Measurements from ENCODE around the gene EML2.
"Not testable (repeated sequence)": the region's sequence is repeated elsewhere in the genome, so short reads cannot be mapped to it uniquely, and the experiment has no call there.

The EML2 gene

DNA sequence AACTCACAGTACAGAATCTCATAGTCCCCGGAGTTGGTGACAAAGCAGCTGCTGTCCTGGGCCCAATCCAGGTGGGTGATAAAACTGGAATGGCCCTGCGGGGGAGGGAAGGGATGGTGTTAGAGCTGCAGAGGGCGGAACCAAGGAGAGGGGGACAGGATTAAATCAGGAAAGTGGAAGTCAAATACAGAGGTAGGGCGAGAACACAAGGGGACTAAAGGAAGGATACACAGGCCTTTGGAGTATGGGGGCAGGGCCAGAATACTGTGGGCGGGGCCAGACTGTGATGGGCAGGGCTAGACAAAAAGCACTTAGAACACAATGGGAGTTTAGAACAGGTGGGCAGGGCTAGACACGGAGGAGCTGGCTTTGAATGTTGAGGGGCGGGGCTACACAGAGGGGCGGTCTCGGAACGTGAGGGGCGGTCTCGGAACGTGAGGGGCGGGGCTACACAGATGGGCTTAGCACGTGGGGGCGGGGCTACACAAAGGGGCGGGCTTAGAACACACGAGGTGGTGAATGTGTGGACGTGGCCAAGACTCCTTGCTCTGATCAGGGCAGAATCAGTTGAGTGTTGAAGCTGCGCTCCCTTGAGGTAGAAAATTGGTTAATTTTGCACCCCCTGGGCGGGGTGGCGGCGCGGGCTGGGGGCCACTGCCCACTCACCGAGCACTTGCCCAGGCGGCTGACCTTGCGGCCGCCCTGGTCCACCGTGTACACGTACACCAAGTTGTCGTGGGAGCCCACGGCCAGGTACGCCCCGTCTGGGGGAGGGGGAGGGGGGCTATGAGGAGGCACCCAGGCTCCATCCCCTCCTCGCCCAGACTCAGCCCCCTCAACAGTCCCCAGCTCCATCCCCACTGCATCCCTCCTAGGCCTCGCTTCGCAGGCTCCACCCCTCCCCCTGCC lies 23.1 kb downstream of the EML2 start:
- DNase-seq (peak; percentile 78), ATAC-seq (ENCODE audit: insufficient read depth, low read depth) (peak; percentile 87)
- Histone ChIP-seq H4K20me1 (ENCODE audit: insufficient read depth, low read length) (no peaks in the 10 kb centered on the region; the same call in 1 of the 2 replicates), H3K9me3 (ENCODE audit: insufficient read depth, low read length, severe bottlenecking) (no peaks in the 10 kb centered on the region), H3K27me3 (ENCODE audit: insufficient read depth, low read length, poor library complexity) (no peaks in the 10 kb centered on the region), H3K36me3 (ENCODE audit: insufficient read depth, low read length) (peaks cover 78% of the 10 kb centered on the region), H3K4me3 (ENCODE audit: low read depth in 1 of 2, low read length in 2 of 2) (no peak overlapping the region), H3K9ac (ENCODE audit: low read depth, low read length) (no peak overlapping the region), H3K79me2 (ENCODE audit: insufficient read depth, low read length) (no peaks in the 10 kb centered on the region), H3K4me1 (ENCODE audit: insufficient read depth, low read length) (no peaks in the 10 kb centered on the region), H3K4me2 (ENCODE audit: insufficient read depth, low read length) (no peak overlapping the region), H3K27ac (ENCODE audit: low read length) (no peak overlapping the region), H2AFZ (ENCODE audit: low read depth, low read length) (no peak overlapping the region)
- TF ChIP-seq, protein P1, sequence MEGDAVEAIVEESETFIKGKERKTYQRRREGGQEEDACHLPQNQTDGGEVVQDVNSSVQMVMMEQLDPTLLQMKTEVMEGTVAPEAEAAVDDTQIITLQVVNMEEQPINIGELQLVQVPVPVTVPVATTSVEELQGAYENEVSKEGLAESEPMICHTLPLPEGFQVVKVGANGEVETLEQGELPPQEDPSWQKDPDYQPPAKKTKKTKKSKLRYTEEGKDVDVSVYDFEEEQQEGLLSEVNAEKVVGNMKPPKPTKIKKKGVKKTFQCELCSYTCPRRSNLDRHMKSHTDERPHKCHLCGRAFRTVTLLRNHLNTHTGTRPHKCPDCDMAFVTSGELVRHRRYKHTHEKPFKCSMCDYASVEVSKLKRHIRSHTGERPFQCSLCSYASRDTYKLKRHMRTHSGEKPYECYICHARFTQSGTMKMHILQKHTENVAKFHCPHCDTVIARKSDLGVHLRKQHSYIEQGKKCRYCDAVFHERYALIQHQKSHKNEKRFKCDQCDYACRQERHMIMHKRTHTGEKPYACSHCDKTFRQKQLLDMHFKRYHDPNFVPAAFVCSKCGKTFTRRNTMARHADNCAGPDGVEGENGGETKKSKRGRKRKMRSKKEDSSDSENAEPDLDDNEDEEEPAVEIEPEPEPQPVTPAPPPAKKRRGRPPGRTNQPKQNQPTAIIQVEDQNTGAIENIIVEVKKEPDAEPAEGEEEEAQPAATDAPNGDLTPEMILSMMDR (IDR thresholded peaks at IDR 0.05; ENCODE audit: borderline replicate concordance, extremely low read depth, low read length, poor library complexity, severe bottlenecking): no peak
- no peak for TF ChIP-seq EZH2 (IDR thresholded peaks at IDR 0.05; ENCODE audit: borderline replicate concordance, low read depth, low read length, severe bottlenecking)

DNA sequence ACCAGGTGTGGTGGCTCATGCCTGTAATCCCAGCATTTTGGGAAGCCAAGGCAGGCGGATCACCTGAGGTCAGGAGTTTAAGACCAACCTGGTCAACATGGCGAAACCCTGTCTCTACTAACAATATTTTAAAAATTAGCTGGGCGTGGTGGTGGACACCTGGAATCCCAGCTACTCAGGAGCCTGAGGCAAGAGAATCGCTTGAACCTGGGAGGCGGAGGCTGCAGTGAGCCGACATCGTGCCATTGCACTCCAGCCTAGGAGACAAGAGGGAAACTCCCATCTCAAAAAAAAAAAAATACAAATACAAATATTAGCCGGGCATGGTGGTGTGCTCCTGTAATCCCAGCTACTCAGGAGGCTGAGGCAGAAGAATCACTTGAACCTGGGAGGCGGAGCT lies 24.1 kb downstream of the EML2 start:
- not testable (repeated sequence) for H3K79me2 ChIP-seq (ENCODE audit: insufficient read depth, low read length); ATAC-seq (ENCODE audit: insufficient read depth, low read depth); H3K4me2 ChIP-seq (ENCODE audit: insufficient read depth, low read length); H3K27me3 ChIP-seq (ENCODE audit: insufficient read depth, low read length, poor library complexity); H4K20me1 ChIP-seq (ENCODE audit: insufficient read depth, low read length); H2AFZ ChIP-seq (ENCODE audit: low read depth, low read length); H3K9ac ChIP-seq (ENCODE audit: low read depth, low read length); H3K27ac ChIP-seq (ENCODE audit: low read length); H3K9me3 ChIP-seq (ENCODE audit: insufficient read depth, low read length, severe bottlenecking); DNase-seq; H3K4me1 ChIP-seq (ENCODE audit: insufficient read depth, low read length); H3K4me3 ChIP-seq (ENCODE audit: low read depth in 1 of 2, low read length in 2 of 2)
- H3K36me3 ChIP-seq (ENCODE audit: insufficient read depth, low read length): peaks cover 81% of the 10 kb centered on the region

DNA sequence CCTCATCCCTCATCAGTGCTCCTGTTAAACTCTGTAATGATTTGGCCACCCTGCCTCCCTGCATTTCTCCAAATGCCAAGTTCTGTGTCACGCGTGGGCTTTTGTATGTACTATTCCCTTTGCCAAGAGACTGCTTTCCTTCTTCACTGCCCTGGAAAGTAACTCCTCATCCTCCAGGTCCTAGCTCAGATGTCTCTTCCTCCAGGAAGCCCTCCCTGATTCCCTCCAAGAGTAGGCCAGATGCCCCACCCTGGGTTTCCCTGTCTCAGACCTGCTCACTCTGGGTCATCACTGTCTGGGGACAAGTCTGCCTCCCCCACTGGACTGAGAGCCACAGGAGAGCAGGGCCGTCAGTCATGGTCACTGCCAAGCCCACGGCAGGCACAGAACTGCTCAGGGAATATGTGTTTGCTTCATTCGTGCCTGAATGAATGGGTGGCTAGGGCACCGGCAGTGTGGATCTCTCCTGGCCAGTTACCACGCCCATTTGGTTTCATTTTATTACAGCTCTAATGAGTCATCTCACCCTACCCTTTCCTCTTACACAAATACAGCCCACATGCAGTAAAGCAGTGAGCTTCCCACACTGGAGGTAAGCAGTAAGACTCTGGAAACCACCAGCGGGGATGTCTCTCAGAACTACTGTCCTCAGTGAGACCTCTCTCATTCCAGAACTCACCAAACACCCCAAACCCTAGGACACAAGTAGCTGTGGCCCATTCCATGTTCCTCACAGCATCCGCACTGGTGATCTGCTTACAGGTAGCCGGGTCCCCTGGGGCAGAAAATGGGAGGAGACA lies 25.1 kb downstream of the EML2 start:
- TF ChIP-seq, protein P1 (IDR thresholded peaks at IDR 0.05; ENCODE audit: borderline replicate concordance, extremely low read depth, low read length, poor library complexity, severe bottlenecking): no peak
- no peak for TF ChIP-seq EZH2 (IDR thresholded peaks at IDR 0.05; ENCODE audit: borderline replicate concordance, low read depth, low read length, severe bottlenecking)
- Histone ChIP-seq H3K27me3 (ENCODE audit: insufficient read depth, low read length, poor library complexity) (no peaks in the 10 kb centered on the region), H3K4me1 (ENCODE audit: insufficient read depth, low read length) (no peaks in the 10 kb centered on the region), H3K9me3 (ENCODE audit: insufficient read depth, low read length, severe bottlenecking) (no peaks in the 10 kb centered on the region), H3K9ac (ENCODE audit: low read depth, low read length) (no peak overlapping the region), H3K4me2 (ENCODE audit: insufficient read depth, low read length) (no peak overlapping the region), H2AFZ (ENCODE audit: low read depth, low read length) (no peak overlapping the region), H3K79me2 (ENCODE audit: insufficient read depth, low read length) (no peaks in the 10 kb centered on the region), H4K20me1 (ENCODE audit: insufficient read depth, low read length) (no peaks in the 10 kb centered on the region; the same call in 1 of the 2 replicates), H3K36me3 (ENCODE audit: insufficient read depth, low read length) (peaks cover 83% of the 10 kb centered on the region), H3K27ac (ENCODE audit: low read length) (no peak overlapping the region), H3K4me3 (ENCODE audit: low read depth in 1 of 2, low read length in 2 of 2) (no peak overlapping the region)
- DNase-seq (no peak), ATAC-seq (ENCODE audit: insufficient read depth, low read depth) (no peak)

DNA sequence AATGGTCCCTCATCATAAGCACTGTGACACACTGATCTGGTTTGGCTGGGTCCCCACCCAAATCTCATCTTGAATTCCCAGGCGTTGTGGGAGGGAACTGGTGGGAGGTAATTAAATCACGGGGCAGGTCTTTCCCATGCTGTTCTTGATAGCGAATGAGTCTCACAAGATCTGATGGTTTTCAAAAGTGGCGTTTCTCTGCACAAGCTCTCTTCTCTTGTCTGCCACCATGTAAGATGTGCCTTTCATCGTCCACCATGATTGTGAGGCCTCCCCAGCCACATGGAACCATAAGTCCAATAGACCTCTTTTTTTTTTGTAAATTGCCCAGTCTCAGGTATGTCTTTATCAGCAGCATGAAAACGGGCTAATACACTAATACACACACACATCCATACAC lies 30.2 kb downstream of the EML2 start:
- no peak overlapping the region for H3K27ac ChIP-seq (ENCODE audit: low read length)

More for the DNA sequence above, 30.2 kb downstream of the EML2 start:
- peaks cover 45% of the 10 kb centered on the region for H3K36me3 ChIP-seq (ENCODE audit: insufficient read depth, low read length)
- no peaks in the 10 kb centered on the region for H3K79me2 ChIP-seq (ENCODE audit: insufficient read depth, low read length)
- TF ChIP-seq, protein P1 (IDR thresholded peaks at IDR 0.05; ENCODE audit: borderline replicate concordance, extremely low read depth, low read length, poor library complexity, severe bottlenecking): no peak
- TF ChIP-seq EZH2 (IDR thresholded peaks at IDR 0.05; ENCODE audit: borderline replicate concordance, low read depth, low read length, severe bottlenecking): no peak
- DNase-seq: no peak
- H3K27me3 ChIP-seq (ENCODE audit: insufficient read depth, low read length, poor library complexity): no peaks in the 10 kb centered on the region
- no peak overlapping the region for H3K9ac ChIP-seq (ENCODE audit: low read depth, low read length)
- no peak for ATAC-seq (ENCODE audit: insufficient read depth, low read depth)
- H3K4me1 ChIP-seq (ENCODE audit: insufficient read depth, low read length): peaks cover 5% of the 10 kb centered on the region
- no peaks in the 10 kb centered on the region for H3K9me3 ChIP-seq (ENCODE audit: insufficient read depth, low read length, severe bottlenecking)
- H4K20me1 ChIP-seq (ENCODE audit: insufficient read depth, low read length): no peaks in the 10 kb centered on the region
- no peak overlapping the region for H3K4me3 ChIP-seq (ENCODE audit: low read depth in 1 of 2, low read length in 2 of 2)
- H2AFZ ChIP-seq (ENCODE audit: low read depth, low read length): no peak overlapping the region
- no peak overlapping the region for H3K4me2 ChIP-seq (ENCODE audit: insufficient read depth, low read length)
